Subcutaneous preadipocyte (primary cell): Measurements from ENCODE around the gene JOSD1. TPM values are rescaled to one million over a fixed set of nuclear protein-coding genes. Genes with fewer than 3 reads are reported as not detected.

Experiments used
- small RNA-seq: library from RNA; depleted of rRNA; stranded (forward); fragments of <200 nt; gene quantifications from one replicate; pipeline ENCODE3, GENCODE V24; 2012
- total RNA-seq: library from RNA; depleted of rRNA; stranded (reverse); fragments of >200 nt; gene quantifications from 2 replicates; pipeline ENCODE4 v1.2.3, GENCODE V29; 2012

The JOSD1 gene
- total RNA-seq, result 42.3 and 47.5 TPM in 2 replicates

DNA sequence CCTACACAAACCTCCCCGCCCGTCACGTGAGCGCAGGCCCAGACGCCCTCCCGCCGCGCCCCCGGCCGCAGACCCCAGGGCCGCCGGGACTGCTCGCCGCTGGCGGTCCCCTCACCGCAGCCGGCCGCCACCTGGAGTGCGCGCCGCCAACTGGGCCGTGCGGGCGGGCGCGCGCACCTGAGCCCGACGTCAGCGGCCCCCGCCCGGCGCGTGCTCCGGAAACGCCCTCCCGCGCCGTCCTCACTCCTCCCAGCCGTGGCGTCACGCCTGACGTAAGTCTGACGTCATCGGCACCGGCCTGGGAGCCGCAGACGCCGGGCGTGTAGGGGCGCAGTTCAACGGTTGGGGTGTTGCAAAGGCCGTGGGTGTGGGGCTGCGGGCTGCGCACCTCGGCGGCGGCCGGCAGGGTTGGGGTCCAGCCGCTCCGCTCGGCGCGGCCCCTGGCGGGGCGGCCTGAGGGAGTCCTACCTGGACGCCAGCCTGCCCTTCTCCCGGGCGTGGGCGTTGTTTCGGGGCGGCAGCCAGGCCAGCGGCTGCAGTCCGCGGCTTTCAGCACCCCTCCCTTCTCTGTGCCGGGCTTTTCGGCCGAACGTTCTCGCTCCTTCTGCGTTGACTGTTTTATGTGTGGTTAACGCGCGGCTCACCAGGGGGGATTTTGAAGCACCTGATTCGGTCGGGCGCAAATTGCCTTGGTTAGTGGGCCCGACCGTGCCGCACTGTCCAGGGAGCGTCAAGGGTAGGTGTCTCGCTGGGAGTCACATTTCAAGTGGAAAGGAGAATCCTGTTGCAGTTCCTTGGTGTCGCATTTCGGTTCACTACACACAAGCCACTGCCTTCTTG is at the start of gene JOSD1:
TSS of gene JOSD1 (minus strand) at position 155 of the 840 bp plus-strand sequence. CDS start 956 bp downstream, outside the sequence.

GRCh38 chr22:38705235-38706100 is 4.7 kb upstream of the JOSD1 start, which contains the start of gene GTPBP1:
TSS of gene GTPBP1 (plus strand) at chr22:38705944. CDS start at chr22:38705956, 12 bp downstream.

GRCh38 chr22:38681582-38682335 is 19.0 kb downstream of the JOSD1 start, which contains the start of gene TOMM22:
TSS of gene TOMM22 (plus strand) at chr22:38681957. CDS start at chr22:38681979, 22 bp downstream.

GRCh38 chr22:38656256-38657044 is 44.3 kb downstream of the JOSD1 start, which contains the start of the genes CBY1 and FAM227A:
TSS of gene CBY1 (plus strand) at chr22:38656638. CDS start at chr22:38668055, 11,417 bp downstream.
TSS of gene FAM227A (minus strand) at chr22:38656392. CDS start at chr22:38650168, 6,224 bp downstream.

Small RNA genes within 50 kb of the gene (small RNA-seq; reads per million reads assigned to genes)
- not detected for gene AL021707.8

Other genes starting within 250 kb of the JOSD1 start
- not detected in 2 replicates for gene KCNJ4, start 245.7 kb downstream of the JOSD1 start, total RNA-seq
- 88.6 and 89.1 TPM in 2 replicates for gene KDELR3, start 232.8 kb downstream of the JOSD1 start, total RNA-seq
- 367 and 398 TPM in 2 replicates for gene DDX17, start 194.6 kb downstream of the JOSD1 start, total RNA-seq
- 12.1 and 17.0 TPM in 2 replicates for gene DMC1, start 130.8 kb downstream of the JOSD1 start, total RNA-seq
- gene FAM227A, start 44.6 kb downstream of the JOSD1 start, total RNA-seq, result 1.4 and 2.2 TPM in 2 replicates
- gene CBY1, start 44.3 kb downstream of the JOSD1 start, total RNA-seq, result 11.7 and 12.5 TPM in 2 replicates
- 73.5 and 78.0 TPM in 2 replicates for gene TOMM22, start 19.0 kb downstream of the JOSD1 start, total RNA-seq
- 26.8 and 38.3 TPM in 2 replicates for gene GTPBP1, start 5.0 kb upstream of the JOSD1 start, total RNA-seq
- 63.9 and 71.7 TPM in 2 replicates for gene SUN2, start 55.1 kb upstream of the JOSD1 start, total RNA-seq
- 10.6 and 11.4 TPM in 2 replicates for gene DNAL4, start 93.2 kb upstream of the JOSD1 start, total RNA-seq
- gene NPTXR, start 143.1 kb upstream of the JOSD1 start, total RNA-seq, result 0.37 and 0.39 TPM in 2 replicates
- 53.6 and 68.8 TPM in 2 replicates for gene CBX6, start 171.3 kb upstream of the JOSD1 start, total RNA-seq